CD4-positive, alpha-beta T cell (primary cell): ENCODE measurements around the gene IP6K3. TPM values are rescaled to one million over a fixed set of nuclear protein-coding genes. Genes with fewer than 3 reads are reported as not detected.

ENCODE experiments used
- ATAC-seq: fragments of 200-7000 bp; cut with Tn5 transposase; one replicate; pipeline ENCODE4 v1.10.0; 2022; ENCODE audit warnings: mild to moderate bottlenecking; ENCODE audit not compliant: poor library complexity
- CTCF ChIA-PET: fragments of 350-600 bp; sonication (Branson Sonifier 250); formaldehyde crosslinking; loops from one replicate; lab custom pipeline; 2021; ENCODE audit warnings: antibody characterized with exemption, inconsistent platforms; lab: Charles Lee
- POLR2A ChIA-PET: fragments of 350-600 bp; sonication (Branson Sonifier 250); formaldehyde crosslinking; loops from one replicate; lab custom pipeline; 2021; ENCODE audit warnings: antibody characterized with exemption, inconsistent platforms; lab: Charles Lee
- DNase-seq, 14 experiments: peaks; one replicate each; pipeline ENCODE4 v3.0.0-alpha.2; 2013 to 2020; ENCODE audit warnings: mixed read lengths in 2 of 14
- H3K27ac ChIP-seq, 2 donors: one replicate each; pipeline versions ENCODE4 v1.5.1 to v1.7.0; 2013; ENCODE audit warnings: low read length in 2 of 2, low read depth in 1 of 2, mild to moderate bottlenecking in 1 of 2
- H3K27me3 ChIP-seq, 2 experiments: 1 replicate in 1 of 2; 2 replicates in 1 of 2; pipeline versions ENCODE4 v1.6.1 to v1.7.0; 2013; ENCODE audit warnings: low read length in 2 of 2, control low read depth in 1 of 2, mild to moderate bottlenecking in 1 of 2, moderate library complexity in 1 of 2; ENCODE audit not compliant: insufficient read depth in 2 of 2, control insufficient read depth in 1 of 2
- H3K36me3 ChIP-seq: one replicate; pipeline ENCODE4 v1.6.1; 2013; ENCODE audit warnings: low read length, control low read depth; ENCODE audit not compliant: insufficient read depth
- H3K4me1 ChIP-seq: one replicate; pipeline ENCODE4 v1.6.1; 2013; ENCODE audit warnings: low read length, control low read depth; ENCODE audit not compliant: insufficient read depth
- H3K4me3 ChIP-seq: one replicate; pipeline ENCODE4 v1.5.1; 2013; ENCODE audit warnings: mild to moderate bottlenecking, low read length, moderate library complexity
- H3K9me3 ChIP-seq, 2 experiments: 1 replicate in 1 of 2; 2 replicates in 1 of 2; pipeline versions ENCODE4 v1.6.1 to v1.7.0; 2013; ENCODE audit warnings: low read length in 2 of 2, mild to moderate bottlenecking in 2 of 2, control low read depth in 1 of 2, moderate library complexity in 1 of 2; ENCODE audit not compliant: control insufficient read depth in 1 of 2, insufficient read depth in 1 of 2
- H3K27ac Mint-ChIP-seq: one replicate; pipeline ENCODE4 v1.8.0; 2020; ENCODE audit warnings: mixed read lengths
- H3K27me3 Mint-ChIP-seq: one replicate; pipeline ENCODE4 v1.8.0; 2021; ENCODE audit warnings: mixed read lengths
- H3K36me3 Mint-ChIP-seq: one replicate; pipeline ENCODE4 v1.8.0; 2021; ENCODE audit warnings: low read depth, mixed read lengths
- H3K4me1 Mint-ChIP-seq: one replicate; pipeline ENCODE4 v1.8.0; 2021; ENCODE audit warnings: low read depth, mixed read lengths
- H3K4me3 Mint-ChIP-seq: one replicate; pipeline ENCODE4 v1.8.0; 2020; ENCODE audit warnings: mild to moderate bottlenecking, mixed read lengths
- H3K9me3 Mint-ChIP-seq: one replicate; pipeline ENCODE4 v1.8.0; 2020; ENCODE audit warnings: mixed read lengths
- CTCF ChIP-seq: fragments of 200-600 bp; IDR thresholded peaks from one replicate; pipeline ENCODE4 v1.8.0; 2022; ENCODE audit warnings: antibody characterized with exemption, mild to moderate bottlenecking
- intact Hi-C, 2 experiments: fragments of 100-400 bp; cut with DNase I in 1 of 2; cut with micrococcal nuclease in 1 of 2; formaldehyde crosslinking; loops; one replicate each; pipeline versions ENCODE4 v1.15.1 to v1.9.0; 2023 to 2025; cut with DNase I, micrococcal nuclease
- total RNA-seq, 174 experiments: library from RNA in 2 of 174; stranded (reverse) in 2 of 174; gene quantifications; one replicate each; pipeline ENCODE4 v1.2.3 and lab custom pipeline; 2021 to 2026

IP6K3 gene
- total RNA-seq, 2 experiments from 2014 or later, result not detected

GRCh38 chr6:33747823-33748222, 1.1 kb upstream of the IP6K3 start:
- Mint-ChIP-seq H3K36me3 (no peaks in the 10 kb centered on the region), H3K27ac (no peak overlapping the region), H3K4me3 (no peak overlapping the region), H3K4me1 (peaks cover 5% of the 10 kb centered on the region), H3K9me3 (no peaks in the 10 kb centered on the region), H3K27me3 (peaks cover 5% of the 10 kb centered on the region)
- H3K9me3 ChIP-seq, result no peaks in the 10 kb centered on the region
- no peak overlapping the region for H3K4me3 ChIP-seq
- no peak overlapping the region for H3K27ac ChIP-seq
- no peaks in the 10 kb centered on the region for H3K36me3 ChIP-seq
- DNase-seq (no peak), ATAC-seq (no peak)
- intact Hi-C loops, result no loop called here
- no peak for TF ChIP-seq CTCF
- ChIA-PET POLR2A (no interaction called here), CTCF (no interaction called here)
- peaks cover 5% of the 10 kb centered on the region for H3K4me1 ChIP-seq
- peaks cover 2 to 4% of the 10 kb centered on the region in 2 experiments for H3K27me3 ChIP-seq

- H3K36me3 Mint-ChIP-seq, result no peaks in the 10 kb centered on the region
- Histone ChIP-seq H3K4me1 (peaks cover 5% of the 10 kb centered on the region), H3K27ac (no peak overlapping the region), H3K36me3 (no peaks in the 10 kb centered on the region), H3K27me3 (peaks cover 4% of the 10 kb centered on the region in 2 experiments), H3K9me3 (no peaks in the 10 kb centered on the region), H3K4me3 (no peak overlapping the region)
- peaks cover 5% of the 10 kb centered on the region for H3K4me1 Mint-ChIP-seq
- no peak overlapping the region for H3K4me3 Mint-ChIP-seq
- ATAC-seq (no peak), DNase-seq (no peak)
- no peak overlapping the region for H3K27ac Mint-ChIP-seq
- intact Hi-C loops, result no loop called here
- POLR2A ChIA-PET, result no interaction called here
- CTCF ChIA-PET, result interaction anchor here (0.8 to 3.7 kb wide), 2 partner anchors 35 to 281 kb away, joined by 3 to 26 read pairs; partner anchors contain the start of gene UQCC2
- TF ChIP-seq CTCF, result no peak
- H3K27me3 Mint-ChIP-seq, result peaks cover 12% of the 10 kb centered on the region
- H3K9me3 Mint-ChIP-seq, result no peaks in the 10 kb centered on the region
Measured at GRCh38 chr6:33746036-33746600, 587 bp downstream of the IP6K3 start.

GRCh38 chr6:33745548-33745947, 1.2 kb downstream of the IP6K3 start:
- TF ChIP-seq CTCF, result no peak
- Histone ChIP-seq H3K4me1 (peaks cover 5% of the 10 kb centered on the region), H3K9me3 (no peaks in the 10 kb centered on the region), H3K36me3 (no peaks in the 10 kb centered on the region), H3K4me3 (no peak overlapping the region), H3K27ac (no peak overlapping the region), H3K27me3 (peaks cover 4% of the 10 kb centered on the region in 2 experiments)
- intact Hi-C loops, result no loop called here
- CTCF ChIA-PET, result interaction anchor here (0.8 to 3.7 kb wide), 2 partner anchors 34 to 282 kb away, joined by 3 to 26 read pairs; partner anchors contain the start of gene UQCC2
- Mint-ChIP-seq H3K9me3 (no peaks in the 10 kb centered on the region), H3K36me3 (no peaks in the 10 kb centered on the region), H3K27ac (no peak overlapping the region), H3K4me1 (peaks cover 5% of the 10 kb centered on the region), H3K27me3 (peaks cover 12% of the 10 kb centered on the region), H3K4me3 (no peak overlapping the region)
- no peak for ATAC-seq
- no peak for DNase-seq
- POLR2A ChIA-PET, result no interaction called here
